ENCODE data around the gene NMB.

The NMB gene

DNA sequence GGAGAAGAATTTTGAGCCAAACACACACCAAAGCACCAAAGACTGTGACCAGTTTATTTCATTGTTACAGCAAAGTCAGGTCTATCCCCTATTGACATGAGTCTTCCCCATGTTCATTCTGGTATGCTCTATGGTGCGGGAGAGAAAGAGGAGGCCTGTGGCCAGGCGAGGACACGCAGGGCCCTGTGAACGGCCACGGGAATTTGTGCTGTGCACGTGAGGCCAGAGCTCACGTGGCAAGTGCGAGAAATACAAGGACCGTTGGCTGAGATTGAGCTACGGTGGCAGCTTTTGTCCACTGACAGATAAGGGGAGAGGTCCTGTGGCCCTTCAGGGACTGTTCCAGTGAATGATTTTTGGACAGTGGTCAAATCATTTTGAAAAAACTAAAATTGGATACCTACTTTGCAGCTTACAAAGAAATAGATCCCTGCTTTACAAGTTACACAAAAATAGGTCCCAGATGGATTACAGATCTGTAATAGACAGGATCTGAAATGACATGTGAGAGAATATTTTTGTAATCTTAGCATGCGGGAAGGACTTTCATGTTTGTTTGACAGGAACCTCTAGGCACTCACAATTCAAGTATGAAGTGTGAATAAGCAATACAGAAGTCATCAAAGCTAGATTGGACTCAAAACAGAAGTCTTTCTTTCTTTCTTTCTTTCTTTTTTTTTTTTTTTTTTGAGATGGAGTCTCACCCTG is 48.0 kb downstream of the NMB start:
- no peak for DNase-seq

DNA sequence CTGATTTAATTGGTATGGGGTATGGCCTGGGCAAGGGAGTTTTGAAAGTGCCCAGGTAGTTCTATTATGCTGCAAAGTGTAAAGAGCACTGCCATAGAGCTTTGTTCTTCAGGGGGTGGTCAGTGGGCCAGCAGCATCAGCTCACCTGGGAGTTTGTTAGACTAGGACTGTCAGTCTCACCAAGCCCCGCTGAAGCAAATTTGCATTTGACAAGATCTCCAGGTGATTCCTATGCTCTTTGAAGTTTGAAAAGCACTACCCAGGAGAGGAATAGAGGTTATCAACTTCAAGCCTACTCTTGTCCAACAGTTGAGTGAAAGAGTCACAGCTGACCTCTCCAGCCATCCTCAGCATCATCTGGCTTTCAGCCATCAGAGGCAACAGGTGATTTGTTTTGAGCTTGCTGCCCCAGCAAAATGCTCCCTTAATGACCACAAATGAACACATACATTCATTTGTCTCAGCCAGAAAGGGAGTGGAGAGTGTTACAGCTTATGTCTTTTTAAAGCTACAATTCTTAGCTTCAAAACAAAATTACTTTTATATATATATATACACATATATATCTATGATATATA is 49.2 kb downstream of the NMB start:
- no peak for DNase-seq

DNA sequence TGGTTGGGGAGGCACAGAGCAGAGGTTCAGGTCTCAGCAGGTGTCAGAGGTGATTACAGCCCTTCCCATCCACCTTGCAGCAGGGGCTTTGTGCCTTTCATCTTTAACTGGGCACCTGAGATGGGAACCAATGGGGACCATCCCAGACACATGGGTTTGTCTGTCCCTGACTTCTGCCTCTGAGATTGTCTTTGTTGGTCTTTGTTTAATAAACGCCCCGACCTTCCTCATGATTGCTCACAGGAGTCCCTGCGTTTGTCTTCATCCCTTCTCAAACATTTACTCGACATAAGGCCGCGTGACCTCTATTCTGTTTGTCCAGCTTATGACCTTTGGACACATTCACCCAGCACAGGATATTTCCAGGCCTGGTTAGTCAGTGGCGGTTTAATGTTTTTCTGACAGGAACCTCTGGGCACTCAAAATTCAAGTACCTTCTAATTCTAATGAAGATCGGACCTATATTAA is 51.3 kb downstream of the NMB start:
- no peak for DNase-seq

DNA sequence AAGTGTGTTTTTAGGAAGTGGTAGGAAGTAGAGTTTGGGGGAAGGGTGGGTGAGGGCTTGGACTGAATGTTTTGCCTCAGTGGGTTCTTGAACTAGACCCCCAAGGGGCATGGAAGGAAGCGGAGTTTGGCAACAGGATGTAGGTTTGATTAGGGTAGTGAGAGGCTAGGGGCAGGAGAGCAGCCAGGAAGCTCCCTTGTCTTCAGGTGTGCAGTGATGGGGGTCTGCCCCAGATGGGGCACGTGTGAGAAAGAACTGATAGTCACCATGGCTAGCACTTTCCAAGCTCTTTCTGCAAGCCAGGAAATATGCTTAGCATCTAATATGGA is 52.5 kb downstream of the NMB start:
- DNase-seq: no peak
